WTC11 (cell line): ENCODE data around the gene WDR5B. TPM values are rescaled to one million over a fixed set of nuclear protein-coding genes. Genes with fewer than 3 reads are reported as not detected.
A peak's percentile ranks its signal among the peaks of the same experiment; 100 is the strongest.

ENCODE experiments used
- AR ChIP-seq: fragments of 250-450 bp; sonication (Bioruptor Pico); IDR thresholded peaks from 2 replicates; pipeline ENCODE4 v1.9.0; 2021; ENCODE audit warnings: mild to moderate bottlenecking
- ARID4B ChIP-seq: sonication (generic); formaldehyde crosslinking; IDR thresholded peaks from 2 replicates; pipeline ENCODE4 v1.8.0; 2023; ENCODE audit warnings: missing genetic modification reagents, mild to moderate bottlenecking, borderline replicate concordance
- ATF2 ChIP-seq: sonication (generic); formaldehyde crosslinking; IDR thresholded peaks from 2 replicates; pipeline ENCODE4 v1.8.1; 2022; ENCODE audit warnings: low read depth, missing genetic modification reagents, borderline replicate concordance
- ATF3 ChIP-seq: sonication (generic); formaldehyde crosslinking; conservative IDR thresholded peaks from 2 replicates; pipeline ENCODE4 v1.8.1; 2022; ENCODE audit warnings: mild to moderate bottlenecking, missing genetic modification reagents
- ATF6 ChIP-seq: sonication (generic); formaldehyde crosslinking; IDR thresholded peaks from 2 replicates; pipeline ENCODE4 v1.8.1; 2023; ENCODE audit warnings: mild to moderate bottlenecking, missing genetic modification reagents
- CTCF ChIP-seq: fragments of 200-600 bp; IDR thresholded peaks from 2 replicates; pipeline ENCODE4 v1.8.0; 2022; ENCODE audit warnings: antibody characterized with exemption
- ERG ChIP-seq: fragments of 250-450 bp; sonication (Bioruptor Pico); IDR thresholded peaks from 2 replicates; pipeline ENCODE4 v1.8.0; 2021; ENCODE audit warnings: mild to moderate bottlenecking
- FOXK1 ChIP-seq: sonication (generic); formaldehyde crosslinking; IDR thresholded peaks from 2 replicates; pipeline ENCODE4 v1.8.0; 2022; ENCODE audit warnings: mild to moderate bottlenecking, moderate library complexity, missing genetic modification reagents
- GTF2I ChIP-seq: fragments of 250-450 bp; sonication (Bioruptor Pico); conservative IDR thresholded peaks from 2 replicates; pipeline ENCODE4 v1.4.0; 2021; ENCODE audit warnings: mild to moderate bottlenecking
- JAZF1 ChIP-seq: fragments of 250-450 bp; sonication (Bioruptor Pico); IDR thresholded peaks from 2 replicates; pipeline ENCODE4 v1.9.0; 2021; ENCODE audit warnings: moderate library complexity, mild to moderate bottlenecking, inconsistent platforms
- JUN ChIP-seq: sonication (generic); formaldehyde crosslinking; IDR thresholded peaks from 2 replicates; pipeline ENCODE4 v1.8.0; 2023; ENCODE audit warnings: mild to moderate bottlenecking, missing genetic modification reagents
- MXD4 ChIP-seq: fragments of 250-450 bp; sonication (Bioruptor Pico); IDR thresholded peaks from 2 replicates; pipeline ENCODE4 v1.8.0; 2021; ENCODE audit warnings: mild to moderate bottlenecking, moderate library complexity, borderline replicate concordance
- NFATC4 ChIP-seq: fragments of 250-450 bp; sonication (Bioruptor Pico); IDR thresholded peaks from 2 replicates; pipeline ENCODE4 v1.9.0; 2021; ENCODE audit warnings: mild to moderate bottlenecking
- NFE2L1 ChIP-seq: sonication (generic); formaldehyde crosslinking; IDR thresholded peaks from 2 replicates; pipeline ENCODE4 v1.8.1; 2023; ENCODE audit warnings: missing genetic modification reagents
- NR2C2 ChIP-seq: sonication (generic); formaldehyde crosslinking; IDR thresholded peaks from 2 replicates; pipeline ENCODE4 v1.8.0; 2022; ENCODE audit warnings: mild to moderate bottlenecking, missing genetic modification reagents
- NR3C1 ChIP-seq: sonication (generic); formaldehyde crosslinking; conservative IDR thresholded peaks from 2 replicates; pipeline ENCODE4 v1.8.1; 2023; ENCODE audit warnings: low read depth, mild to moderate bottlenecking, missing genetic modification reagents
- TCF7 ChIP-seq: sonication (generic); formaldehyde crosslinking; IDR thresholded peaks from 2 replicates; pipeline ENCODE4 v1.8.0; 2022; ENCODE audit warnings: mild to moderate bottlenecking, low read depth, missing genetic modification reagents, moderate library complexity
- ZNF121 ChIP-seq: sonication (generic); formaldehyde crosslinking; IDR thresholded peaks from 2 replicates; pipeline ENCODE4 v1.8.0; 2023; ENCODE audit warnings: missing genetic modification reagents
- ZNF263 ChIP-seq: sonication (generic); formaldehyde crosslinking; IDR thresholded peaks from 2 replicates; pipeline ENCODE4 v1.8.1; 2022; ENCODE audit warnings: low read depth, mild to moderate bottlenecking, moderate library complexity, missing genetic modification reagents
- ZNF416 ChIP-seq: fragments of 250-450 bp; sonication (Bioruptor Pico); IDR thresholded peaks from 2 replicates; pipeline ENCODE4 v1.9.0; 2021; ENCODE audit warnings: mild to moderate bottlenecking, inconsistent platforms
- ZNF425 ChIP-seq: fragments of 250-450 bp; sonication (Bioruptor Pico); conservative IDR thresholded peaks from 2 replicates; pipeline ENCODE4 v1.9.0; 2021; ENCODE audit warnings: mild to moderate bottlenecking
- ZNF671 ChIP-seq: fragments of 250-450 bp; sonication (Bioruptor Pico); IDR thresholded peaks from 2 replicates; pipeline ENCODE4 v1.8.0; 2021; ENCODE audit warnings: mild to moderate bottlenecking
- total RNA-seq: library from RNA; stranded (reverse); gene quantifications from 3 replicates; pipeline ENCODE4 v1.2.3, GENCODE V29; 2021

Gene WDR5B
- total RNA-seq, 1 experiment from 2014 or later, result 2.8 TPM

- no peak for TF ChIP-seq ATF6
- no peak for TF ChIP-seq NFATC4
- no peak for TF ChIP-seq ZNF121 (CRISPR knock-in tag)
- TF ChIP-seq NFE2L1, result no peak
- TF ChIP-seq ERG (CRISPR knock-in tag), result no peak
- TF ChIP-seq ARID4B, result 0 out of 2 replicates have a peak, but pooled peaks have one; percentile 60
- TF ChIP-seq FOXK1 (CRISPR knock-in tag), result peak; percentile 87
- no peak for TF ChIP-seq ZNF416 (CRISPR knock-in tag)
- TF ChIP-seq GTF2I (CRISPR knock-in tag), result no peak
- no peak for TF ChIP-seq CTCF
- peak; percentile 58; the same call in 1 of the 2 replicates for TF ChIP-seq JUN (CRISPR knock-in tag)
- TF ChIP-seq AR (CRISPR knock-in tag), result no peak
- TF ChIP-seq ZNF263 (CRISPR knock-in tag), result no peak
- no peak for TF ChIP-seq JAZF1 (CRISPR knock-in tag)
- no peak for TF ChIP-seq TCF7 (CRISPR knock-in tag)
- TF ChIP-seq ZNF425 (CRISPR knock-in tag), result no peak
- TF ChIP-seq ZNF671 (CRISPR knock-in tag), result no peak
- no peak for TF ChIP-seq ATF2 (CRISPR knock-in tag)
- TF ChIP-seq NR2C2 (CRISPR knock-in tag), result no peak
- TF ChIP-seq MXD4 (CRISPR knock-in tag), result no peak
- TF ChIP-seq NR3C1 (CRISPR knock-in tag), result no peak
- TF ChIP-seq ATF3, result no peak
Measured at GRCh38 chr3:122415762-122416654, at the start of gene WDR5B (continued).
